Activated CD4-positive, alpha-beta T cell treated with anti-CD3 and anti-CD28 coated beads, Interleukin-2, amount 10 ng/mL, durations not matched to agents 7 days and 5 days (primary cell): ENCODE measurements around the gene AMBP. TPM values are rescaled to one million over a fixed set of nuclear protein-coding genes. Genes with fewer than 3 reads are reported as not detected.

Experiments
- CTCF ChIA-PET: fragments of 350-600 bp; sonication (Branson Sonifier 250); formaldehyde crosslinking; loops from one replicate; lab custom pipeline; 2021; ENCODE audit warnings: antibody characterized with exemption; lab: Charles Lee
- POLR2A ChIA-PET: fragments of 350-600 bp; sonication (Branson Sonifier 250); formaldehyde crosslinking; loops from one replicate; lab custom pipeline; 2021; ENCODE audit warnings: antibody characterized with exemption; lab: Charles Lee
- DNase-seq: peaks from one replicate; pipeline ENCODE4 v3.0.0-alpha.2; 2020
- H3K27ac Mint-ChIP-seq: one replicate; pipeline ENCODE4 v1.8.0; 2021; ENCODE audit warnings: mild to moderate bottlenecking, moderate library complexity, mixed read lengths
- H3K27me3 Mint-ChIP-seq: one replicate; pipeline ENCODE4 v1.8.0; 2021; ENCODE audit warnings: mixed read lengths
- H3K36me3 Mint-ChIP-seq: one replicate; pipeline ENCODE4 v1.8.0; 2021; ENCODE audit warnings: low read depth, mixed read lengths
- H3K4me1 Mint-ChIP-seq: one replicate; pipeline ENCODE4 v1.8.0; 2021; ENCODE audit warnings: mixed read lengths
- H3K4me3 Mint-ChIP-seq: one replicate; pipeline ENCODE4 v1.8.0; 2021; ENCODE audit warnings: mild to moderate bottlenecking, moderate library complexity, mixed read lengths
- H3K9me3 Mint-ChIP-seq: one replicate; pipeline ENCODE4 v1.8.0; 2021; ENCODE audit warnings: mixed read lengths
- total RNA-seq, 2 experiments: library from RNA; stranded (reverse); gene quantifications; one replicate each; pipeline ENCODE4 v1.2.3, GENCODE V29; 2021

The AMBP gene
- total RNA-seq = not detected

- Mint-ChIP-seq H3K27ac (no peak within 1 kb of the TSS), H3K36me3 (no peaks in the 10 kb centered on the region), H3K9me3 (no peaks in the 10 kb centered on the region), H3K4me1 (peaks cover 1% of the 10 kb centered on the region), H3K27me3 (peaks cover 5% of the 10 kb centered on the region), H3K4me3 (no peak within 1 kb of the TSS)
- POLR2A ChIA-PET = no interaction called here
- no peak for DNase-seq
- CTCF ChIA-PET = interaction anchor here (0.9 to 1.2 kb wide), 5 partner anchors 8 to 83 kb away, joined by 3 read pairs; no protein-coding TSS in a partner anchor
Observed at GRCh38 chr9:114078021-114078780, at the start of gene AMBP. TSS of gene AMBP (minus strand) at chr9:114078300. CDS start at chr9:114078209, 91 bp downstream.

- no peaks in the 10 kb centered on the region for H3K36me3 Mint-ChIP-seq
- DNase-seq = no peak
- H3K4me1 Mint-ChIP-seq = no peaks in the 10 kb centered on the region
- H3K4me3 Mint-ChIP-seq = no peak overlapping the region
- CTCF ChIA-PET = interaction anchor here (0.9 kb wide), 1 partner anchor 66 kb away, joined by 3 read pairs; no protein-coding TSS in a partner anchor
- H3K9me3 Mint-ChIP-seq = peaks cover 4% of the 10 kb centered on the region
- no peak overlapping the region for H3K27ac Mint-ChIP-seq
- no peaks in the 10 kb centered on the region for H3K27me3 Mint-ChIP-seq
- POLR2A ChIA-PET = no interaction called here
Observed at GRCh38 chr9:114126247-114127060, 48.4 kb upstream of the AMBP start.

GRCh38 chr9:114125476-114126013, 47.4 kb upstream of the AMBP start:
- Mint-ChIP-seq H3K9me3 (peaks cover 4% of the 10 kb centered on the region), H3K4me3 (no peak overlapping the region), H3K4me1 (no peaks in the 10 kb centered on the region), H3K27me3 (no peaks in the 10 kb centered on the region), H3K27ac (no peak overlapping the region), H3K36me3 (no peaks in the 10 kb centered on the region)
- ChIA-PET CTCF (interaction anchor here (1.4 kb wide), 1 partner anchor 16 kb away, joined by 4 read pairs; no protein-coding TSS in a partner anchor), POLR2A (no interaction called here)
- no peak for DNase-seq

- Mint-ChIP-seq H3K4me3 (no peak overlapping the region), H3K9me3 (peaks cover 4% of the 10 kb centered on the region), H3K4me1 (no peaks in the 10 kb centered on the region), H3K36me3 (no peaks in the 10 kb centered on the region), H3K27ac (no peak overlapping the region), H3K27me3 (no peaks in the 10 kb centered on the region)
- no peak for DNase-seq
- ChIA-PET POLR2A (no interaction called here), CTCF (interaction anchor here (1.4 kb wide), 1 partner anchor 16 kb away, joined by 4 read pairs; no protein-coding TSS in a partner anchor)
Observed at GRCh38 chr9:114124666-114125475, 46.8 kb upstream of the AMBP start.

- no peaks in the 10 kb centered on the region for H3K36me3 Mint-ChIP-seq
- POLR2A ChIA-PET = no interaction called here
- H3K4me3 Mint-ChIP-seq = no peak overlapping the region
- H3K4me1 Mint-ChIP-seq = no peaks in the 10 kb centered on the region
- H3K9me3 Mint-ChIP-seq = peaks cover 4% of the 10 kb centered on the region
- no peak for DNase-seq
- CTCF ChIA-PET = no interaction called here
- no peak overlapping the region for H3K27ac Mint-ChIP-seq
- no peaks in the 10 kb centered on the region for H3K27me3 Mint-ChIP-seq
Observed at GRCh38 chr9:114124138-114124537, 46.0 kb upstream of the AMBP start.

- no peak for DNase-seq
- no peaks in the 10 kb centered on the region for H3K4me1 Mint-ChIP-seq
- H3K9me3 Mint-ChIP-seq = peaks cover 4% of the 10 kb centered on the region
- ChIA-PET POLR2A (no interaction called here), CTCF (interaction anchor here (0.9 kb wide), 1 partner anchor 45 kb away, joined by 3 read pairs; the partner anchor contains the start of gene AMBP)
- H3K27ac Mint-ChIP-seq = no peak overlapping the region
- H3K4me3 Mint-ChIP-seq = no peak overlapping the region
- H3K27me3 Mint-ChIP-seq = no peaks in the 10 kb centered on the region
- no peaks in the 10 kb centered on the region for H3K36me3 Mint-ChIP-seq
Observed at GRCh38 chr9:114123031-114123977, 45.2 kb upstream of the AMBP start.

- CTCF ChIA-PET = interaction anchor here (1.0 kb wide), 1 partner anchor 10 kb away, joined by 3 read pairs; no protein-coding TSS in a partner anchor
- no peaks in the 10 kb centered on the region for H3K36me3 Mint-ChIP-seq
- H3K27ac Mint-ChIP-seq = no peak overlapping the region
- POLR2A ChIA-PET = no interaction called here
- no peaks in the 10 kb centered on the region for H3K4me1 Mint-ChIP-seq
- peaks cover 3% of the 10 kb centered on the region for H3K9me3 Mint-ChIP-seq
- H3K27me3 Mint-ChIP-seq = peaks cover 1% of the 10 kb centered on the region
- no peak overlapping the region for H3K4me3 Mint-ChIP-seq
- DNase-seq = no peak
Observed at GRCh38 chr9:114122136-114123027, 44.3 kb upstream of the AMBP start.

- Mint-ChIP-seq H3K36me3 (no peaks in the 10 kb centered on the region), H3K9me3 (no peaks in the 10 kb centered on the region)
- POLR2A ChIA-PET = no interaction called here
Observed at GRCh38 chr9:114121227-114122135, 43.4 kb upstream of the AMBP start.

GRCh38 chr9:114120192-114121014, 42.3 kb upstream of the AMBP start:
- no peaks in the 10 kb centered on the region for H3K9me3 Mint-ChIP-seq
- POLR2A ChIA-PET = no interaction called here
- peaks cover 6% of the 10 kb centered on the region for H3K27me3 Mint-ChIP-seq
- no peak for DNase-seq
- H3K4me3 Mint-ChIP-seq = no peak overlapping the region
- CTCF ChIA-PET = no interaction called here
- H3K36me3 Mint-ChIP-seq = no peaks in the 10 kb centered on the region
- H3K4me1 Mint-ChIP-seq = no peaks in the 10 kb centered on the region
- no peak overlapping the region for H3K27ac Mint-ChIP-seq

More at GRCh38 chr9:114121227-114122135, 43.4 kb upstream of the AMBP start:
- Mint-ChIP-seq H3K27ac (no peak overlapping the region), H3K4me3 (no peak overlapping the region), H3K27me3 (peaks cover 5% of the 10 kb centered on the region), H3K4me1 (no peaks in the 10 kb centered on the region)
- CTCF ChIA-PET = interaction anchor here (1.0 kb wide), 1 partner anchor 9 kb away, joined by 3 read pairs; no protein-coding TSS in a partner anchor
- no peak for DNase-seq
